OCI-LY7 (cell line): ENCODE results near the gene RAMAC. TPM values are rescaled to one million over a fixed set of nuclear protein-coding genes. Genes with fewer than 3 reads are reported as not detected.
"Not testable (repeated sequence)": the region's sequence is repeated elsewhere in the genome, so short reads cannot be mapped to it uniquely, and the experiment has no call there.

Experiments
- BruUV-seq: library from RNA; stranded (reverse); fragments of 400-500 nt; replicated peaks from 2 replicates; lab custom pipeline; 2021; lab: Mats Ljungman, UMichigan
- CTCF ChIA-PET: fragments of 300-600 bp; sonication (Branson Sonifier 250); formaldehyde crosslinking; loops from one replicate; lab custom pipeline; 2022; ENCODE audit warnings: antibody characterized with exemption; ENCODE audit not compliant: unreplicated experiment; lab: Charles Lee
- POLR2A ChIA-PET: fragments of 300-600 bp; sonication (Branson Sonifier 250); formaldehyde crosslinking; loops from one replicate; lab custom pipeline; 2022; ENCODE audit warnings: antibody characterized with exemption; lab: Charles Lee
- DNase-seq: peaks from one replicate; pipeline ENCODE4 v3.0.0-alpha.2; 2015; ENCODE audit warnings: low spot score
- H2AFZ ChIP-seq: fragments of 200-600 bp; sonication (generic), shearing (Covaris generic); 2 replicates; pipeline ENCODE4 v1.6.1; 2014; ENCODE audit warnings: mild to moderate bottlenecking, antibody characterized with exemption, low read length, moderate library complexity
- H3K27ac ChIP-seq: fragments of 200-600 bp; sonication (generic); 2 replicates; pipeline ENCODE4 v1.5.1; 2014; ENCODE audit warnings: mixed run types, low read depth, mild to moderate bottlenecking, moderate library complexity, low read length, inconsistent platforms; ENCODE audit not compliant: poor library complexity, severe bottlenecking
- H3K36me3 ChIP-seq: fragments of 200-600 bp; sonication (generic); 2 replicates; pipeline ENCODE4 v1.6.1; 2014; ENCODE audit warnings: mild to moderate bottlenecking, antibody characterized with exemption, low read length, moderate library complexity, mixed read lengths; ENCODE audit not compliant: insufficient read depth
- H3K4me1 ChIP-seq: fragments of 200-600 bp; sonication (generic); 2 replicates; pipeline ENCODE4 v1.5.1; 2014; ENCODE audit warnings: mild to moderate bottlenecking, low read length; ENCODE audit not compliant: insufficient read depth, poor library complexity, severe bottlenecking
- H3K4me2 ChIP-seq: fragments of 200-600 bp; sonication (generic); 2 replicates; pipeline ENCODE4 v1.6.1; 2014; ENCODE audit warnings: mild to moderate bottlenecking, low read length
- H3K4me3 ChIP-seq: fragments of 200-600 bp; sonication (generic); 2 replicates; pipeline ENCODE4 v1.5.1; 2014; ENCODE audit warnings: mild to moderate bottlenecking, low read depth, low read length; ENCODE audit not compliant: poor library complexity, severe bottlenecking
- H3K79me2 ChIP-seq: fragments of 200-600 bp; sonication (generic); 2 replicates; pipeline ENCODE4 v1.6.1; 2016; ENCODE audit warnings: low read depth, mild to moderate bottlenecking, low read length, moderate library complexity, mixed read lengths; ENCODE audit not compliant: insufficient read depth
- H3K9me2 ChIP-seq: fragments of 200-600 bp; sonication (generic); 2 replicates; pipeline ENCODE4 v1.6.1; 2016; ENCODE audit warnings: mild to moderate bottlenecking, low read length, mixed read lengths; ENCODE audit not compliant: insufficient read depth
- H3K9me3 ChIP-seq: fragments of 200-600 bp; sonication (generic); 2 replicates; pipeline ENCODE4 v1.6.1; 2014; ENCODE audit warnings: mild to moderate bottlenecking, mixed run types, low read length, mixed read lengths
- H4K20me1 ChIP-seq: fragments of 200-600 bp; sonication (generic); 2 replicates; pipeline ENCODE4 v1.6.1; 2014; ENCODE audit warnings: mild to moderate bottlenecking, antibody characterized with exemption, low read length, moderate library complexity, mixed read lengths; ENCODE audit not compliant: insufficient read depth
- CTCF ChIP-seq: fragments of 200-600 bp; sonication (generic); conservative IDR thresholded peaks from 2 replicates; pipeline ENCODE4 v1.5.1; 2014; ENCODE audit warnings: mild to moderate bottlenecking, antibody characterized with exemption, low read length, moderate library complexity, mixed read lengths
- EZH2phosphoT487 ChIP-seq: fragments of 200-600 bp; sonication (generic); IDR thresholded peaks from 2 replicates; pipeline ENCODE4 v1.6.1; 2018; ENCODE audit warnings: low read depth, borderline replicate concordance, mild to moderate bottlenecking, mixed run types, antibody characterized with exemption, low read length, moderate library complexity, mixed read lengths
- intact Hi-C: fragments of 100-400 bp; cut with micrococcal nuclease; formaldehyde crosslinking; loops from one replicate; pipeline ENCODE4 v1.10.0; 2022; ENCODE audit not compliant: unreplicated experiment
- total RNA-seq, 2 experiments: library from RNA; depleted of rRNA in 1 of 2; stranded (reverse); fragments of >200 nt in 1 of 2; shearing (Covaris generic) in 1 of 2; gene quantifications; 2 replicates each; pipeline ENCODE4 v1.2.3, GENCODE V29; 2014 to 2022

The RAMAC gene
- total RNA-seq, 2 experiments from 2014 or later, result 24.0 to 28.1 TPM

- no TSS peak for BruUV-seq
Observed at GRCh38 chr15:82937712-82938058, 48.3 kb upstream of the RAMAC start.

GRCh38 chr15:82939678-82940077 lies 46.3 kb upstream of the RAMAC start:
- H3K9me2 ChIP-seq, H2AFZ ChIP-seq, intact Hi-C loops, H3K4me2 ChIP-seq, POLR2A ChIA-PET, H4K20me1 ChIP-seq, BruUV-seq, H3K79me2 ChIP-seq, H3K36me3 ChIP-seq, H3K9me3 ChIP-seq, H3K4me1 ChIP-seq, H3K4me3 ChIP-seq, CTCF ChIA-PET, H3K27ac ChIP-seq, DNase-seq: not testable (repeated sequence)

More at GRCh38 chr15:82937712-82938058, 48.3 kb upstream of the RAMAC start:
- Histone ChIP-seq H3K36me3 (no peaks in the 10 kb centered on the region), H3K4me3 (no peak overlapping the region), H3K9me3 (no peaks in the 10 kb centered on the region), H3K27ac (no peak overlapping the region), H3K79me2 (no peaks in the 10 kb centered on the region), H4K20me1 (no peaks in the 10 kb centered on the region; the same call in 1 of the 2 replicates), H2AFZ (no peak overlapping the region), H3K4me1 (no peaks in the 10 kb centered on the region), H3K4me2 (no peak overlapping the region), H3K9me2 (no peaks in the 10 kb centered on the region)
- CTCF ChIA-PET, result no interaction called here
- intact Hi-C loops, result no loop called here
- TF ChIP-seq CTCF (no peak), EZH2phosphoT487 (no peak)
- POLR2A ChIA-PET, result no interaction called here
- DNase-seq, result no peak

DNA sequence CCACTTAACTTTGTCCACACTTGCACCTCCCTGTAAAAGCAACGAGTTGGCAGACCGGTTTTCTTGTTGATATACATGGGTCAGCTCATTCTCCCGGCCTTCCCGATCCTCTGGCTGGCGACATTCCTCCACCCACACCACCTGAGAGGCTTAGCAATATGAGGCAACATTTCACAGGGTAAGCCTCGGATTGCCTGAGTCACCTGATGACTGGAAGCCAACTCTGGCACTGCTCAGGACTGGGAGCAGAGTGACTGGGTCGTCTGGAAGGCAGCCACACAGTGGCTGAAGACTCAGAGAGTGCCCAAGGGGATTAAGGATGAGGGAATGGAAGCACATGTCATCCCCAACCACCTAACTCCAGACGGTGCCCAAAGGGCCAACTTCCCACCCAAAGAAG lies 43.3 kb upstream of the RAMAC start:
- CTCF ChIA-PET, result interaction anchor here (0.6 to 1.5 kb wide), 2 partner anchors 11 to 787 kb away, joined by 3 to 8 read pairs; no protein-coding TSS in a partner anchor

More for the DNA sequence above, 43.3 kb upstream of the RAMAC start:
- Histone ChIP-seq H3K9me2 (no peaks in the 10 kb centered on the region), H3K4me3 (no peak overlapping the region), H3K9me3 (no peaks in the 10 kb centered on the region), H3K4me1 (no peaks in the 10 kb centered on the region), H3K79me2 (no peaks in the 10 kb centered on the region), H3K36me3 (no peaks in the 10 kb centered on the region), H3K4me2 (no peak overlapping the region), H4K20me1 (no peaks in the 10 kb centered on the region; the same call in 1 of the 2 replicates), H2AFZ (no peak overlapping the region), H3K27ac (no peak overlapping the region)
- DNase-seq, result no peak
- POLR2A ChIA-PET, result no interaction called here
- intact Hi-C loops, result no loop called here
- TF ChIP-seq CTCF (no peak), EZH2phosphoT487 (no peak)
- BruUV-seq, result no TSS peak
